ENCODE results near the gene SCN1B.
A peak's percentile ranks its signal among the peaks of the same experiment; 100 is the strongest.
"Not testable (repeated sequence)": the region's sequence is repeated elsewhere in the genome, so short reads cannot be mapped to it uniquely, and the experiment has no call there.

The SCN1B gene

GRCh38 chr19:35002037-35002535 lies 28.2 kb upstream of the SCN1B start:
- DNase-seq, result no peak

- no peak for DNase-seq
Measured at GRCh38 chr19:35004517-35005255, 25.6 kb upstream of the SCN1B start.

- no peak for DNase-seq
Measured at GRCh38 chr19:35005256-35005977, 24.9 kb upstream of the SCN1B start.

- not testable (repeated sequence) for DNase-seq
Measured at GRCh38 chr19:35006007-35006341, 24.3 kb upstream of the SCN1B start.

- DNase-seq, result no peak
Measured at GRCh38 chr19:35006342-35006998, 23.8 kb upstream of the SCN1B start.

GRCh38 chr19:35006999-35007365 lies 23.3 kb upstream of the SCN1B start:
- DNase-seq, result no peak

GRCh38 chr19:35007427-35007826 lies 22.8 kb upstream of the SCN1B start:
- DNase-seq, result not testable (repeated sequence)

GRCh38 chr19:35008891-35009341 lies 21.4 kb upstream of the SCN1B start:
- DNase-seq, result no peak

- DNase-seq, result no peak
Measured at GRCh38 chr19:35009424-35010415, 20.6 kb upstream of the SCN1B start.

GRCh38 chr19:35011091-35011689 lies 19.1 kb upstream of the SCN1B start:
- no peak for DNase-seq

GRCh38 chr19:35011737-35012682 lies 18.3 kb upstream of the SCN1B start:
- no peak for DNase-seq

GRCh38 chr19:35013041-35013819 lies 17.0 kb upstream of the SCN1B start:
- peak; percentile 82 for DNase-seq

GRCh38 chr19:35013820-35014754 lies 16.2 kb upstream of the SCN1B start:
- DNase-seq, result peak; percentile 38

- DNase-seq, result not testable (repeated sequence)
Measured at GRCh38 chr19:35014774-35015173, 15.5 kb upstream of the SCN1B start.

- no peak for DNase-seq
Measured at GRCh38 chr19:35015270-35015953, 14.9 kb upstream of the SCN1B start.

- DNase-seq, result no peak
Measured at GRCh38 chr19:35015954-35016351, 14.3 kb upstream of the SCN1B start.

GRCh38 chr19:35017507-35017906 lies 12.8 kb upstream of the SCN1B start:
- DNase-seq, result no peak

GRCh38 chr19:35018379-35018778 lies 11.9 kb upstream of the SCN1B start:
- DNase-seq, result no peak

All from activated naive CD4-positive, alpha-beta T cell treated with anti-CD3 and anti-CD28 coated beads, Interleukin-2, amount 50 U/mL, for 16 hours (primary cell).